HG02763 (cell line): ENCODE results near the gene PLAGL1.
A peak's percentile ranks its signal among the peaks of the same experiment; 100 is the strongest.
"Not testable (repeated sequence)": the region's sequence is repeated elsewhere in the genome, so short reads cannot be mapped to it uniquely, and the experiment has no call there.

Source experiments
- ATAC-seq: cut with Tn5 transposase; IDR thresholded peaks from one replicate; pipeline ENCODE4 v1.9.1; 2021; ENCODE audit warnings: mild to moderate bottlenecking, moderate library complexity; ENCODE audit not compliant: unreplicated experiment

PLAGL1 gene

DNA sequence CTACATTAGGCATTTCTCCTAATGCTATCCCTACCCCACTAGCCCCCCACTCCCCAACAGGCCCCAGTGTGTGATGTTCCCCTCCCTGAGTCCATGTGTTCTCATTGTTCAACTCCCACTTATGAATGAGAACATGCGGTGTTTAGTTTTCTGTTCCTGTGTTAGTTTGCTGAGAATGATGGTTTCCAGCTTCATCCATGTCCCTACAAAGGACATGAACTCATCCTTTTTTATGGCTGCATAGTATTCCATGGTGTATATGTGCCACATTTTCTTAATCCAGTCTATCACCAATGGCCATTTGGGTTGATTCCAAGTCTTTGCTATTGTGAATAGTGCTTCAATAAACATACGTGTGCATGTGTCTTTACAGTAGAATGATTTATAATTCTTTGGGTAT, 1.6 kb upstream of the PLAGL1 start:
- ATAC-seq: not testable (repeated sequence)

DNA sequence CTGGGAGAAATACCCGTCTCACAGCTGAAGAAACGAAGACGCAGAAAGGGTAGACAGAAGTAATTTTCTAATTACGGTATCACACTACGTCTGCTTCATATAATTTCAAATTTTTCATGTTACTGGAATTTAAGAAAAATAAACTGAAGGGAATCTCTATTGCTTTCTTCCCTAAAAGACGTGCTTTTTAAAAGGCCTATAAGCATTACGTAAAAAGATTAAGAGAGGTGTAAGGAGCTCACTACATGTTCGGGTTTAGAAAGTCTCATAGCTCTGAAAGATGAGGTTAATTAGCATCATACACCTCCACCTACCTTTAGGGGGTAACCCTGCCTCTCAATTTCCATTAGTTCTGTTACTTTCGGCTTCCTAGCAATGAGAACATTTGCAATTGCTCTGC, 787 bp upstream of the PLAGL1 start:
- ATAC-seq: no peak

DNA sequence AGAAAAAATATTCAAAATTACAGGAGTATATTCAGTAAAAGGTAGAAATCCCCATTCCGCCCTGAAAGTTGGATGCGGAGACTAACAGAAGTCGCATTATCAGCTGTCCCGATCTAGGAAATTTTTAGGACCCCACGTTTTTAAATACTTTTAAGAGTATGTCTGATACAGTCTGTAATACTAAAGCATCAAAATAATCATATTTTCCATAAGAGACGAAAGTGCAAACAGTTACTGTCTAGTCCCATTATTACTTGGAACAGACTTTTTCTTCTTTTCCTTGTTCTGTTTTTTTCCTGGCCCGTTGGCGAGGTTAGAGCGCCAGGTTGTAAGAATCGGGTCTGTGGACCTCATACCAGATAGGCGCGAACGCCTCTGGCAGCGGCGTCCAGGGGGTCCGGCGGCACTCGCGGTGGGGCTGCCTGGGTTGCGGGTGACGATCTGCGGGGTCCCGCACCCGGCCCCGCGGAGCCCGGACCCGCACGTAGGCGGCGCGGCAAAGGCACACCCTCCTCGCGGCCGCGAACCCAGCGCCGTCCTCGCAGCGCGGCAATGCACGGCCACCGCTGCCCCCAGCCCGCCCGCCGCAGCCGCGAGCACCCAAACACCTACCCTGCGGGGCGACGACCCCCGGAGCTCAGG, 460 bp downstream of the PLAGL1 start:
- peak; percentile 28 for ATAC-seq

DNA sequence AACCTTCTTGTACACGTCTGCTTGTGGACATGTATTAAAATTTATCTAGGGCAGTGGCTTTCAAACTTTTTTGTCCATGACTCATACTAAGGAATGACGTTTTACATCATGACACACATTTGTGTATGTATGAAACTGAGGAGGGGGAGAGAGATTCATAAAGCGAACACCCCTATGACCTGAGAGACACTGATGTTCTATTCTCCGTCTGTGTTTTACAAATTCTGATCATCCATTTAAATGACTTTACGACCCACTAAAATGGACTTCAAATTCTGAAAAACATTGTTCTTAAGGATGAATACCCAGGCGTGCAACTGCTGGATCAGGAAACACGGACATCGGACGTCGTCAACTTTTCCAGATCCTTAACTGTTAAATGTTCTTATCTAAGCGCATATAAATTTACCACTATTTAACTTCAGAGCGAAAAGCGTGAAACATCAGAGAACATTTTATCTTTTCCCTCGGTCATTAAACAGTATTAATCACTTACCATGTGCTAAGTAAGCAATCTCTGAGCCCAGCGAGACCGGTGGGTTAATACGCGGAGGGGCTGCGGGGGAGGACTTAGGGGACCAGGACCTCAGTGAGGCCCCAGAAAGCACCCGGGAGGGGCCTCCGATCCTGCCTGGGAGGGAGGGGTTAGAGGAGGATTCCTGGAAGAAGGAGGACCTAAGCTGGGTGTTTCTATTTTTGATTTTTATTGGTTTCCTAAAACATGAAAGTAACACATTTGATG, 1.2 kb downstream of the PLAGL1 start:
- no peak for ATAC-seq

DNA sequence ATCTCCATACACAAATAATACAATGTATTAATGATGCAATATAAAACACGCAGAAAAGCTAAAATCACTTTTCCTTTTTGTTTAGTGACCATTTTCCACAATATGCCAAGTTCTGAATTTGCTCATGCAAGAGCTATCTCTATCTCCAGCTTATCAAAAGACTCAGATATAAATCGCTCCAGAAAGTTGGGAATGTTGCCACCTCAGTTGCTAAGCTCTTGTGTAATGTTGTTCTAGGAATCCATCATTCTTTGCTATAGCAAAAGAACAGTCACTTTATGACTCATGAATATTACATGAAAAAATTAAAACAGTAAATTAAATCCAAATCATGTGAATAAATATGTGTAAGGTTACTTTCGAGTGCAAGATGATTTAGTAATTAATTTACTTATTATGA, 8.7 kb downstream of the PLAGL1 start:
- no peak for ATAC-seq

DNA sequence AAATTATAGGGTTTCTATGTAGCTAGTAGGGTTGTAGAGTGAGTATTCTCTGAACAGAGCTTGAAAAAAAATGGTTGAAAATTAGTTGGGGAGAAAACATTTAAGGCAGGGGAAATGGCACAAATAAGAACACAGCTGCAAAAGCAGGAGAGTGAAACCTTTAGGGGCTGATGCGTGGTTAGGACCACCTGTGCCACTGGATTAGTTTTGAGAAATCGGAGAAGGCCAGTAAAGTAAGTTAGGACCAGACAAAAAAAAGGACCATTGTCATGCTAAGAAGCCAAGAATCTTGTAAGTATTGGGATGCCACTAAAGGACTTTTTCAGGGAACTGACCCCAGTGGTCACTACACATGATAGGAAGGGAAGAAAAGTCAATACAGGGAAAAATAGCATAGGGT, 9.4 kb downstream of the PLAGL1 start:
- no peak for ATAC-seq

DNA sequence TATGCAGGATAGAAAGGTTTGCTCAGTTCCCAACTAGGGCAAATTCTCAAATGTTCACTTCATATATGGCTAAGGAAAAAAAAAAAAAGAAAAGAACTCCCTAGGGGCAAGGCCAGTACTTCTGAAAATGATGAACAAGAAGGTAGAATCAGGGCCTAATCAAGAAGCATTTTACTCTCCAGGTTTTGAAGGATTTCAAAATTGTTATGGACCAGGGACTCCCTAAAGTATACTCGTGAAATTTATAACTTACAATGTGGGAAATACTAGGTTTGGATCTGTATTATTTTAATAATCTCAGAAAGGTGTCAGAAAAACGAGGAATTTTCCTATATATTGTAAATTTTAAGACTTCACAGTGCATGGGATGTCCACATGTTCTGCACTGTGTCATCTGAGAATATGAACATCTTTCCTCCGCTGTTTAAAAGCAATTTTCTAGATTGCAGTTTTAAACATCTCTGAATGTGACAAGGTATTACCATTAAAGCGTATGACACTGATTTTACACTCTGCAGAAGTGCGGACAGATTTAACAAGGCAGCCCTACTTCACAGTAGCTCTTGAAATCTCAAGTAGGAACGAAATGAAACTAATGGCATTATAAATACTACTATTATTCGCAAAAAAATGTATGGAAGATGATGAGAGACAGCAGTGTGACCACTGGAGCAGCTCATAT, 14.0 kb downstream of the PLAGL1 start:
- ATAC-seq: no peak

DNA sequence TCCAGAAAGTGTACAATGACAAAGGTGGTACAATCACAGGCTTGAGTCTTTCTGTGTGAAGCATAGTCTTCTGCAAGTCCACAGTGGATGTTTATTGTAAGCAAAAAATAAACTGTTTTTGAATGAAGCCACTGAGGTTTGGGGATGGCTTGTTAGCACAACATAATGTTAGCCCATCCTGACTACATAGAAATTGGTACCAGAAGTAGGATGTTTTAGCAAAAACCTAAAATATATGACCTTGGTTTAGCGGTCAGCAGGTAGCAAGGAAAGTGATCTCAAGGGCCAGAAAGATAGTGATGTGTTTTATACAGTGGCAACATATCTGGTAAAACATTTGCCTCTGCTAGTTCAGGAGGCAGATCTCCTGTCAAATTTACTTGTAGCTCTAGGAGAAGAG, 15.8 kb downstream of the PLAGL1 start:
- no peak for ATAC-seq

DNA sequence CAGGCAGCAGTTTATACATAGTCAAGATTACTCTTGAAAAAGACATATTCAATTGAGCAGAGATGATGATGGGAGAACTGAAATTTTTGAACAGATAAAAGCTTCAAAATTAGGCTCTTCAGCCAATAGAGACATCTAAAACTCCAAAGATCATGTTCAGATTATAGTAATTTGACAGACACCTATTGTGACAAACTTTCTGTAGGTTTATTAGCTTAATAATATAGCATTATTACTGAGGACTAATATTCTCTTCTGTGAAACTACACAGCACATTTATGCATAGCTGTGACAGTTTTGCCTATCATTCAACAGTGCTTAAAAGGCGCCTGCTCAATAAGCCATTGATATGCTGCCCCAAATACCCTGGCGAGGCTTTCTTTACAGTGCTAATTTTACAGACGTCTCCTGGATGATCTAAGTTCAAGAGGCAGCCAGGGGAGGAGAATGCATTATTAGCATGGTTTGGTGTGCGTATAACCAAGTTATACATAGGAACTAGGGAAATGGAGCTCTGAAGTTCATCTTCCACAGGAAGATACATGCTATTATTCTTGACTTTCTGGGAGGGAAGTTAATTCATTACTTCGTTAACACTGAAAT, 21.5 kb downstream of the PLAGL1 start:
- ATAC-seq: no peak

DNA sequence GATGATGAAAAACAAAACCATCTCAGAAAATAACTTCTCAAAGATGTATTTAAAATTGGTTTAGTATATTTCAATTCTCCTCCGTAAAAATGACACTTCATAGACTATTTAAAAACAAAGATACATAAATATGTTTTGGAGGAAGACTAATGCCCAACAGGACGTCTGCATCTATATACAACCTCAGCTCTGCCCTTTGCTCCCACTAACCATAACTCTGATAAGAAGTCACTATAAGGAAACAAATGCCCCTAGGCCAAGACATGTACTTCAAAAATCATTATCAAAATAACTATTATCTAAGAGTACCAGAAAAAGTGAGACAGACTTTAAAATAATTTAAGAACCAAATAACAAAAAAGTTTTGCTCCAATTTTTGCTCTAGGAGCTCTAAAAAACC, 23.4 kb downstream of the PLAGL1 start:
- no peak for ATAC-seq

DNA sequence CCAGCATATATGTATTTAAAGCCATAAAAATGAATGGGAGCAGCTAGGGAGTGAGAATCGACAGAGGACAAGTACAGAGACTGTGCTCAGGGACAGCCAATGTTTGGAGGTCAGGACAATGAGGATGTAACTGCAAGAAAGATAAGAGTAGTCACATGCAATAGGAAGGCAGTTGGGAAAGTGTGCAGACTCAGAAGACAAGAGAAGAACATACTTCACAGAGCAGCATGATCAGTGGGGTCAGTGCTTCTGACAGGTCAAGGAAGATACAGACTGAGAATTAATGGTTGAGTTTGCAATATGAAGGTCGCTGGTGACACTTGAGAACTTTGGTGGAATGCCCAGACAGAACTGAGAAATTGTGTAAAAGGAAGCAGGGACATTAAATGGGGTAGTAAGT, 25.1 kb downstream of the PLAGL1 start:
- no peak for ATAC-seq

DNA sequence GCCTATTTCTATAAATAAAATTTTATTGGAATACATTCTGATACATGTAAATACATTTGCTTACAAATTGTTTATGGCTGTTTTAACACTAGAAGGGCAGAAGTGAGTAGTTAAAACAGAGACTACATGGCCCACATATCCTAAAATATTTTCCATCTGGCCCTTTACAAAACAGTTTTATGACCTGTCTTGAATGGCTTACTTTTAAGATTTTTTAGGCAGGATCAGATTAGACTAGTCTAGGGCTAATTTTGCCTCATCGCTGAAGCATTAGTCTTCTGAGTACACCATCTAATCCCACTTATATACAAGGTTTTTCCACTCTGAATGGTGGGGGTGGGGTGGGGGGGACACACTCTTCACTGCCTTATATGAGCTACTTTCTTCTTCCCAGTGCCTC, 27.1 kb downstream of the PLAGL1 start:
- no peak for ATAC-seq

DNA sequence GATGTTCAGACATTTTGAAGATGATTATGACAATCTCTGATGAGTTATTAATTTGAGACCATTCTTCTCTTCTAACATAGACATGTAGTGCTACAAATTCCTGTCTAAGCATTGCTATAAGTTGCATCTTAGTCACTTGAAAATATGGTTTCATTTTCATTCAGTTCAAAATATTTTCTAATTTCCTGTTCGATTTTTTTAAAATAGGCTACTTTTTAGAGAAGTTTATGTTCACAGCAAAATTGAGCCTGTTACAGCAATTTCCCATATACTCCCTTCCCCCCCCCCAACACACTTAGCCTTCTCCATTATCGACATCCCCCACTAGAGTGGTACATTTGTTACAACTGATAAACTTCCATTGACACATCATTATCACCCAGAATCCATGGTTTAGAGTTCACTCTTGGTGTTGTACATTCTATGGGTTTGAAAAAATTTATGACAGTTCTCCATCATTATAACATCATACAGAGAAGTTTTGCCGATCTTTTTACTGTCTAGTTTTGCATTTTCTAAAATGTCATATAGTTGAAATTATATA, 31.2 kb downstream of the PLAGL1 start:
- no peak for ATAC-seq

DNA sequence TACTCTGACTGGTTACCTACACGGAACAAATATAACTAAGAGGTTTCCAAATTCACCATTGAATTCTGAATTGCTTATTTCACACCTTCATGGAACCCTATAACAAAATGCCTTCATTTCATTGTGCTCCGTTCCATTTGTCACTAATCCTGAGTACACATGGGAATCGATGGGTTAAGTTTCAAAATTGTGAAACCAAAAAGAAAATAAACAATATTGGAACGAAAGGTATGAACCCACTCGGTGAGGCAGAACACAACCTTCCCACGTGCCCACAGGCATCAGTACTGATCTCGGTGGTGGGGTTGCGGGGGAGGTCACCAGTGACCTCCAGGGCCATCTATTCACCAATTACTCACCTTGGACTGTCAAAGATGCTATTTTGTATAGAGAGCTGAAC, 34.0 kb downstream of the PLAGL1 start:
- no peak for ATAC-seq

DNA sequence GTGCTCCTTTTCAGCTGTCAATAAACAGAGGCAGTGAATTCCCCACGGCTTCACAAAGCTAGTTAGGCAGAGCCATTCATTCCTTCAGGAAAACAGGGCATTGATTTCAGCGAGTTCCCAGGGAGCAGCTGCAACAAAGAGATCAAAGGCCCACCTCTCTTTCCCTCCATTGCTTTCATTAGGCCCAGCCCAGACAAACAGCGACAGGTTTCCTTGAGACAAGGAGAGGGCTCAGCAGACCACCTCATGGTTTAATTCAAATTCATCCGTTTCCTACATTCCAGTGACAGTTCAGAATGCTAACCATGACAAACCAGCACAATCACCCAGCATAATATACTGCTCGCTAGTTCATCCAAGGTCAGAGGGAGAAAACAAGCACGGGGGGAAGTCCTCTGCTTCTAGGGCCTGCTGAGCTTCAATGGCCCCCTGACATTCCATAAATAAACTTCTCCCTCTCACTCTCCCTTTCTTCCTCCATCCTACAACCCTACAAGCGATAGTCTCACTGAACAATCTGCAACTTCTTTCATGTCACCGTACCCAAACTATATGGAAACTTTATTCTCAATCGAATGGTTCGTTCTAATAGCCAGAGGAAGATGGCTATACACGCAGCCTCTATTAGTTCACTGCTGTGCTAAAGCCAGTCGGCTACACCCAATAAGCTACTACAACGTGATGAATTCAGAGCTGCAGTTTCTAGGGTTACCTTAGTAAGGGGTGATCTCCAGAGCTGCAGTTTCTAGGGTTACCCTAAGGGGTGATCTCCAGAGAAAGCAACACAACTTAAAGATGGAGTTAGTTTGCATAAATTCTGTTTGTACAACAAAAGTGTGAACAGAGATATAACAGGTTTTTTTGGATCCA, 34.7 kb downstream of the PLAGL1 start:
- ATAC-seq: no peak

DNA sequence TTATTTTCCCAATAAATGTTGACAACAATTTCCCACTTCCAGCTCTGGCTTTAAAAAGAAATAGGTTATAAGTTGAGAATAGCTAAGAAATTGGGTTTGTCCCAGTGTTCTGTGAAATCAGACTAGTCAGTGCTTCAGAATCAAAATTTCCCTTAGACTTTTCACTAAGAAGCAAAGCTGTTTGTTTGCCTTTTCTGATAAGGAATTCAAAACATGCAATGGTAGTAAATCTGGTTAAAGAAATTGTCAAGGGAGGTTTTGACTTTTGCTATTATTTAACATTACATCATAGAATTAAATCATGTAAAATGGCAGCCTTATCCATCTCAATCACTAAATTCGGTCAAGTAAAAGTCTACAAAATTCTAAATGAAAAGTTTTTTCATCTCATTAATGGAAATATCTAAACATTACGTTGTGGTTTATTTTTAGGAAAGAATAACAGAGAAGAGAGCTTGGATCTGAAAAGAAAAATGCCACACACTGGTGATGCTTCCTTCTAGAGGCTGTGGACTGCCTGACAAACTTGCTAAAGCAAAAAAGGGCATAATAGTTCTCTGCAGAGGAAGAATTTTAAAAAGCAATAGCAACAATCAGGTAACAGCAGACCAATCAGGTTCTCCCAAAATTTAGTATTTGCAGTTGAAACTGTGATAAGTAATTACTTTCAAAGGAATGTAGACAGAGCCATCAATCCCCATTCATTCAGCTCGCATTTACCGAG, 36.4 kb downstream of the PLAGL1 start:
- no peak for ATAC-seq

DNA sequence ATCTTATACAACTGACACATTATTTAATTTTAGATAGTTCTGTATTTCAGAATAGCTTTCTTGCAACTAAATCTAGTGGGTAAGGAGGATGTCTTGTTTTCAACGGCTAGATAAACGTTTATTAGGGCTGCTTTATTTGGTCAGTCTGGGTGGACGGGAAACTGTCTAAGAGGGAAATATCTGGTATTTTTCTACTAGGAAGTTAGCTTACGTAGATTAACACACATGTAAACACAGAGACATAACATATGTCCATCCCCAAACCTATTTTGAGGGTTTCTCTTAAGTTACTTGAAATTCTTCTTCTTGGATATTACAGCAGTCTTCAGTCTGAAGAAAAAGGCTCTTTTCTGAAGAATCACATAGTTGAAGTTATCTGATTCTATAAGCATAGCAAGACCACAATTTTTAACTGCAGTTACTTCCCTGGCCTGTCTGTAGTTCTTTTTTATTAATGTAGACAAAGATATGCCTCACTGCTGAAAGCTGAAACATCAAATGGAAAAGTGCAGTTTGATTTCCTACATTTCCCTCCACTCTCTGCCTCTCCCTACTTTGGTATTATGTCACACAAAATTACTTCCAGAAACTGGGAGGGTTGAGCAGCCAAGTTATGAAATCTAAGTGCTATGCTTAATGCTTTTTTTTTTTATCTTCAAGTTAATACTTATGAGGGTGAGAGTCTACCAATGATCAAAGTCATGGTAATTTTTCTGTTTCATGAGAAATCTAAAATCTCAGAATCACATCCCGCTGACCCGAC, 37.4 kb downstream of the PLAGL1 start:
- no peak for ATAC-seq

DNA sequence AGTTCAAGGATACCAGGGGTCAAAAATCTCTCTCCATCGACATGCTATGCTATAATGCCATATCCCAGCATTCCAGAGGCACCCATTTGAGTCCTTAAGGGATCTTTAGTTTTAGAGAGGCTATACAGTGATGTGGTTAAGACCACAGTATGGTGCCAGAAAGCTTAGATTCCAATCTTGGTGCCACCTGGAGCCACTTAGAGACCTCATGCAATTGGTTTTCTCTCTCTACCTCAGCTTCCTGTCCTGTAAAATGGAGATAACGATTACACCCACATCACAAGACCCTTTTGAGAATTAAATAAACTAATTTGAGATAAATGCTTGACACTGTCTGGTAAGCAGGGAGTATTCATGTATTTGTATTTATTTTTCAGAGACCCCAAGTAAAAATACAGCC, 39.0 kb downstream of the PLAGL1 start:
- no peak for ATAC-seq

DNA sequence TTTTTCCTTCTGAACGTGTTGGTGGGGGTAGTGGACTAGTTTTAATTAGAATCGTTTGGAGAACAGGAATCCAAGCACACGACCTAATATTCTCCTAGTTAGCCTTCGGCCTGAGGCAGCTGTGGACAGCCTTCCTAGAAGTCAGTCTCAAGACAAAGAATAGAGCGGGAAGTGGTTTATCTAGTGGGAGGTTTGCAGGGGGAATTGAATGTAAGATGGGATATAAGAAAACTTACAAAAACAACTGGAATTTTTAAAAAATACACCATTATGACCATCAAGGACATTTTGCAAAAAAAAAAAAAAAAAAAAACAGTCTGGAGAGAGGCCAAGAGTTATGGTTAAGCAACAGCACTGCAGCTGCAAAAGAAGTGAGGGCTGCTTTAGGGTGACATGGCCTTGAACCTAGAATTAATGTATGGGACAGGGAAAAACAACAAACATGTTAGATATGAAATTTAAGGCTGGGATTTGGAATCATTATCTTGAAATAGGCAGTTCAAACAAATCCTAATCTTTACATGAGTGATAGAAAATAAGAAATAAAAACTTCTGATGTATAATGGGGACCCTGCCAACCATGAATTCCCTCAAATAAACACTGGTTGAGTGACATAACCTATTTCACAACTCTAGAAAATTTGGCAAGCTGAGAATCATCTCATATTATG, 40.2 kb downstream of the PLAGL1 start:
- no peak for ATAC-seq
